GOT3 (cell line): ENCODE measurements around the gene ETNPPL.

Experiments used
- DNase-seq: peaks from one replicate; lab custom pipeline; 2025; ENCODE audit warnings: mixed read lengths; lab: John Stamatoyannopoulos, UW

The ETNPPL gene

GRCh38 chr4:108696160-108696559 is 66.7 kb downstream of the ETNPPL start:
- no peak for DNase-seq

DNA sequence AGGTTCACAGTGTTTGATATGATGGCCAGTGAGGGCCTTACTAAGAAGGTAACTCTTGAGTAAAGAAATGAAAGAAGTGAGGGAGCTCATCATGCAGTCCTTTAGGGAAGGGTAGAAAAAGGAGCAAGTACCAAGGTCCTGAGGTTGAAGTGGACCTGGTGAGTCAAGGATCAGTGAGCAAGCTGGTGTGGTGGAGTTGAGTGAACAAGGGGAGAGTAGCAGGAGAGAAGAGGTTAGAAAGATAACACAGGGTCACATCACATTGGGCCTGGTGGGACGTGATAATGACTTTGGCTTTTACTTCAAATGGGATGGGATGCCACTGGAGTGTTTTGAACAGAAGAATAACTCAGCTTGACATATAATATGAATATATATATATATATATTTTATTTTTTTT is 67.8 kb downstream of the ETNPPL start:
- no peak for DNase-seq

DNA sequence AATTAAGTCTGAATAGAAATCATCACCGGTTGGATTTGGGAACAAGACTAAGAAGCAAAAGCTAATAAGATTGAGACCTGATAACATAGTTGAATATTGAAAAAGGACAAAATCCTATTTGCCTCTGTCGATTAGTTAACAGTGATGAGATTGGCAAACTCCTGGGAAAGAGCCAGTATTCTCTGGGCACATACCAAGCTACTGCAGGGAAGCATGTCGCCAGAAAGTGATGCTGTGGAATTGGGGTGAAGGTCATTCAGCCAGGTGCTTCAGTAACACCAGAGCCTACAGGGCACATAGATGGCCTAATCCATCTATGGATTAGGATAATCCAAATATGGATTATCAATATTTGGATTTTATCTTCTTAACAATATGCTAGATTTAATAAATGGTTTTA is 68.4 kb downstream of the ETNPPL start:
- no peak for DNase-seq

DNA sequence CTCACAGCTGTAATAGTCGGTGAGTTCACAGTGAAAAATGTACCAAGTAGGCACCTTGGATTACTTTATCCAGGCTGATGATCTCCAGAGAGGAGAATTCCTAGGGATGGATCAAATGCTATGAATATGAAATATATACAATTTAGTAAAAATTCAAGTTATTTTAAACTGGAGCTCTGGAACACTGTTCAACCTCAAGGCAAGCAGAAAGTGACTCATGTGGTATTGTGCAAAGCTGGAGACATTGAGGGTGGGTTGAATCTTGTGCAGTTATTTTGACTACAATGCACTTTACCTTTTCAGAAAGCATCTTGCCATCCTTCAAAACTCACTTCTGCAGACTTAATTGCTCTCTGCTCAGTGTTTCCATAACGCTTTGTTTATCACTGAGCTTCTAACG is 69.0 kb downstream of the ETNPPL start:
- DNase-seq: no peak

- no peak for DNase-seq
These were observed 69.6 kb downstream of the ETNPPL start for GRCh38 chr4:108693211-108693610.
